Right ventricle myocardium inferior (tissue), 1 donor: Measurements from ENCODE around the gene STK10. TPM values are rescaled to one million over a fixed set of nuclear protein-coding genes. Genes with fewer than 3 reads are reported as not detected.
A peak's percentile ranks its signal among the peaks of the same experiment; 100 is the strongest.
"Not testable (repeated sequence)": the region's sequence is repeated elsewhere in the genome, so short reads cannot be mapped to it uniquely, and the experiment has no call there.

Source experiments
- ATAC-seq: fragments of 200-7000 bp; cut with Tn5 transposase; one replicate; pipeline ENCODE4 v1.9.1; 2020; ENCODE audit warnings: mild to moderate bottlenecking, moderate library complexity
- DNase-seq: peaks from one replicate; pipeline ENCODE4 v3.0.0; 2021; ENCODE audit errors: missing footprints
- intact Hi-C: fragments of 100-400 bp; cut with DNase I; formaldehyde crosslinking; loops from one replicate; pipeline ENCODE4 v1.11.0; 2022
- total RNA-seq: library from RNA; stranded (reverse); fragmentation: NEBNext Ultra II Directional; extraction: Animal tissue kit (Norgen Biotek cat#: 25700); gene quantifications from one replicate; pipeline ENCODE4 v1.2.1, GENCODE V29; 2021
- donor health status: DM: no; HTN: yes; CAD: no; lungs with severe emphysema.

Gene STK10
- total RNA-seq, 1 donor from 2014 or later: 8.9 TPM

GRCh38 chr5:172150514-172151425 lies 37.3 kb downstream of the STK10 start:
- intact Hi-C loops: no loop called here
- DNase-seq (peak; percentile 90), ATAC-seq (peak; percentile 72)

GRCh38 chr5:172149481-172149880 lies 38.5 kb downstream of the STK10 start:
- DNase-seq, ATAC-seq, intact Hi-C loops: not testable (repeated sequence)

DNA sequence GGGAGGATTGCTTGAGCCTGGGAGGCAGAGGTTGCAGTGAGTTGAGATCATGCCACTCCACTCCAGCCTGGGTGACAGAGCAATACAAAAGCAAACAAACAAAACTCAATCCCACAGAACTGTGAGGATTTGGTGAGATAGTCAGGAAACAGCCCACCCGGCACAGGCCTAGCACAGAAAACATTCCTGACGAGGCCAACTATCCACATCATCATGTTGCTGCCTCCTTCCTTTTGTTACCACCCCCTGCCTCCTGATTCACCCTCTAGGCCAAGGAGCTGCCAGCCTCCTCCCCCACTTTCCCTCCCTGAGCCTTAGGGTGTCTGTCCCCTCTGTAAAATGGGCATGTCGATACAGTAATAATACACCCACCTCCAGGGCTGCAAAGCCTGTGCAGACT lies 39.0 kb downstream of the STK10 start:
- intact Hi-C loops: no loop called here
- DNase-seq (no peak), ATAC-seq (no peak)

- ATAC-seq (no peak), DNase-seq (no peak)
- intact Hi-C loops: no loop called here
Measured at GRCh38 chr5:172148381-172148780, 39.6 kb downstream of the STK10 start.

GRCh38 chr5:172147857-172148256 lies 40.2 kb downstream of the STK10 start:
- ATAC-seq (no peak), DNase-seq (no peak)
- intact Hi-C loops: no loop called here

DNA sequence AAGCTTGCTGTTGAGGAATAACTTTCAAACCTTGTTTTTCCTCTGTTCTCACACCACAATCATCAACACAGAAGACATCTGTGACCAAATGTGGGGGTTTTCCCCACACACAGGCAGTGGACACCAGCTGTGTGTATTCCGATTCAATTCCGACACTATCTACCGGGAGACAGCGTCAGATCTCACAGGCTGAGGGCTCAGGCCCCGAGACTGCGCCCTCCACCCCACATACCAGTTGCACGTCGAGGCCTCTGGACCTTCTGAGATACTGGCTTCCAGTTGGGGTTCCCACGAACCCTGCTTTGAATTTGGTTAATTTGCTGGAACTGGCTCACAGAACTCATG lies 41.3 kb downstream of the STK10 start:
- ATAC-seq (no peak), DNase-seq (no peak)
- intact Hi-C loops: no loop called here

DNA sequence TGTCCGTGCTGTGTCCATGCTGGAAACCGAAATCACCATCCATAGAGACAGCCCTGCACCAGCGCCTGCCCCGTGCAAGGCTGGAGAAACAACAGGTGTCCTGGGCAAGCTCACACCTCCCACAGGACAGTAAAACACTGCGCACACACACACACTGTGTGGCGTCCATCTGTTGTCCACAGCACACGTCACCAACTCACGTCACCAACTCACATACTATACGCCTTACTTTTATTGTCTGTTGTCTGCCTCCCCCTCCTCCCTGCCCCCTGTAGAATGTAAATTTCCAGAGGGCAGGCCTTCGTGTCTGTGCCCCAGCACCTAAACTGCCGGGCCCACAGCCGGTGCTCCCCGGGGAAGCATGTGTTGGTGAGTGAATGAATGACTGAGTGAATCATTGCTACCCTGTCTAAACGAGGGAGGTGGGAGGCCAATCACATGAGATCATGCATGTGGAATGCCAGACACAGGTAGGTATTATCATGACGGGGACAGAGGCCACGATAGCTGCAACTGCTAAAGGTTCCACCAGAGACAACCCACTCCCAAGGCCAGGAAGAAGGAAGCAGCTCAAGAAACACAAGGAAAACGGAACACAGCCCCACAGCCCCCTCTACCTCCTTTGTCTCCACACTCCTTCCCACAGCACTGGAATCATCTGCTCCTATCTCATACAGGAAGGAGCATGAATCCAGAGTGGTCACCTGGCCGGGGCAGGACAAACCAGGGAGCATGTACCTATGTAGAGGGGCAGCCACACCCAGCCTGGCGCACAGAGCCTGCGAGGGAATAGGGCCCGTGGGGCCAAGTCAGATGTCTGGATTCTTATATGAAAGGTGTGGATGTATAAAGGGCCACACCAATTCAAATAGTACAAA lies 41.9 kb downstream of the STK10 start:
- intact Hi-C loops: no loop called here
- DNase-seq: no peak
- ATAC-seq: no peak

GRCh38 chr5:172144931-172145869 lies 42.8 kb downstream of the STK10 start:
- intact Hi-C loops: no loop called here
- DNase-seq (no peak), ATAC-seq (no peak)

- intact Hi-C loops: no loop called here
- DNase-seq (no peak), ATAC-seq (peak; percentile 88)
Measured at GRCh38 chr5:172144291-172144815, 43.7 kb downstream of the STK10 start.

DNA sequence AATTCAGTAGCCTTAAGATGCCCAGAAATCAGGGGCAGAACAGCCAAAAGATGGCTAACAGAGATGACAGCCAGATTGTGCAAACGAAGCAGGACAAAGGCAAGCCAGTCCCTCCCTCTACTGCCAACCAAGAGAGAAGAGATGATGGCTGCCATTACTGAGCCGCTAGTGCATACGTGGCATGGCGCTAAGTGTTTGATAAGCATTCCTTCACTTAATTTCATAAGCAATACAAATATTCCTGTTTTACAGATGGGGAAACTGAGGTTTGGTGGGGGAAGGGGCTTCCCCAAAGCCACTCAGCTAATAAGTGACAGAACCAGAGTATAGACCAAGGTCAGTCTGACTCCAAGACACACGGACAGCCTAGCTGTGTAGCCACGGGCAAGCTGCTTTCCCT lies 44.1 kb downstream of the STK10 start:
- no peak for DNase-seq
- intact Hi-C loops: no loop called here

DNA sequence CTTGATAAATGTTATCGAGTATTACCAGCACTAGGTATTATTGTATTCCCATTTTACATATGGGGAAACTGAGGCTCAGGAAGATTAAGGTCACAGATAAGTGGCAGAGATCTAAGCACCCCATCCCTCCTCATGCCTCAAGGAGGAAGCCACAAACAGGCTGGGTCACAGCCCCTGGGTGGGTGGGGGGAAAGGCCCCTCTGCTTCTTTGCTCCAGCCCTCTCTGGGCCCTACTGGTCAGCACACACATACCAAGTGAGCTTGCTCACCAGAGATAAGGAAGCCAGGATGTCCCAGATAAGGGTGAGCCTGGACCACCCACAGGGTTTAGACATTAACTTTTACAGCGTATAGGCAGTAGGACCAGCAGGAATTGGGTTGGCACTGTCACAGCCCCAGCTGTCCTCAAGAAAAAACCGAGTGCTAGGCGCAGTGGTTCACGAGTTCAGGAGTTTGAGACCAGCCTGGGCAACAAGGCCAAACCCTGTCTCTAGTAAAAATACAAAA lies 45.3 kb downstream of the STK10 start:
- no peak for ATAC-seq
- intact Hi-C loops: no loop called here
- DNase-seq: no peak

More for the DNA sequence above, 44.1 kb downstream of the STK10 start:
- ATAC-seq: no peak

DNA sequence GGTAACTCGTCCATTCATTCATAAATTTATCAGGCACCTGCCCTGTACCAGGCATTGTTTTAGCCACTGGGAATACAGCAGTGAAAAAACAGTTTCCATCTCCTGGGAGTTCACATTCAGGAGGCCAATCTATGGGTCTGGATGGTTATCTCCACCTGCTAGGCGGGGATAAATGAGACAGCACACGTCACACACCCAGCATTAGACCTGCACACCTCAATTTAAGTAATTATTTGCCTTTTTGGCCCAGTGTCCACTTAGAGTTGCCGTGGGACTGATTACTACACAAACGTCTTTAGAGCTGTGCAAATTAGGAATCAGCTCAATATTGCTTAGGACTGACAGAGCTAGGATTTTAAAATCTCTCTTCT lies 46.1 kb downstream of the STK10 start:
- DNase-seq (no peak), ATAC-seq (no peak)
- intact Hi-C loops: no loop called here

DNA sequence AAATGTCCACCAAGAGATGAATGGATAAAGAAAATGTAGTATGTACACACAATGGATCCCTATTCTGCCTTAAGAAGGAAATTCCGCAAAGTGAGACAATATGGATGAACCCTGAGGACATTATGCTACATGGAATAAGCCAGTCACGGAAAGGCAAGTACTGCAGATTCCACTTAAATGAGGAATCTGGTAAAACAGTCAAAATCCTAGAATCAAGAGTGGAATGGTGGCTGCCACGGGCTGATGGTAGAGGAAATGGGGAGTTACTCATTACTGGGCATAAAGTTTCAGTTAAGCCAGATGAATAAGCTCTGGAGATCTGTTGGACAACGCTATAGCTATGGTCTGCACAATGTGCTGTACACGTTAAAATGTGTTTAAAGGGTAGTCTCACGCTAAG lies 47.2 kb downstream of the STK10 start:
- intact Hi-C loops: no loop called here
- DNase-seq (no peak), ATAC-seq (no peak)

DNA sequence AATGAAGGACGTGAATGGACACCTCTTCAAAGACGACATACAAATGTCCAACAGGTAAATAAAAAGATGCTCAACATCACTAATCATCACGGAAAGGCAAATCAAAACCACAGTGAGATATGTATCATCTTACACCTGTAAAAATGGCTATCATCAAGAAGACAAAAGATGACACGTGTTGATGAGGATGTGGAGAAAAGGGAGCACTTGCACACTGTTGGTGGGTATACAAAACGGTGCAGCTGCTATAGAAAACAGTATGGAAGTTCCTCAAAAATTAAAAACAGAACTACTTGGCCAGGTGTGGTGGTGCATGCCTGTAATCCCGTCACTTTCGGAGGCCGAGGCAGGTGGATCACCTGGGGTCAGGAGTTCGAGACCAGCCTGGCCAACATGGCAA lies 47.9 kb downstream of the STK10 start:
- no peak for ATAC-seq
- DNase-seq: no peak
- intact Hi-C loops: no loop called here

GRCh38 chr5:172137046-172137445 lies 51.0 kb downstream of the STK10 start:
- DNase-seq (no peak), ATAC-seq (no peak)
- intact Hi-C loops: no loop called here

DNA sequence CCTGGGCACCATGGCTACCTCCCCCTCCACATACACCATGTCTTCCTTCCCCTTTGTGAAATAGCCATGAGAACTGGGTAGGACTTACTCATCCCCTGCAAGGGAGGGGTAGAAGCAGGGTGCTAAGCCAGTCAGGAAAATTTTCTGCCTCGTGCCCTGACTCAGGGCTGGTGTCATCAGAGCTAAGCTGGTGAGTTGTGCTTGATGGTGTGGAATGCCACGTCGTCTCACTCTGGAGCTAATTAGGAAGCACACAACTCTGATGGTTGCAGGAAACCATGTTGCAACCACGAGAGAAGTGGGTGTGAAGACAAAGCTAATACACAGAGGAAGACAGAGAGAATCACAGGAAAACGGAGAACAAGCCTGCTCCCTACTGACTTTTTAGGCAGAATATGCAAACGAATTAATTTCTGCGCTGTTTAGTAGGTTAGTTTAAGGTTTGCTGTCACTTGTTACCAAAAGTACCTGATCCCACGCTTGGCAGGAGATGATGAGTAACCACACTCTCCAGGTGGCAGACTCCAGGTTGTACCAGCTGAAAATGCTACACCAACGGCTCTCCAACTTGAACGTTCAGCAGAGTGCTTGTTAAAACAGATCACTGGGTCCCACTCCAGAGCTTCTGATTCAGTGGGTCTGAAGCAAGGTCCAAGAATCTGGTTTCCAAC lies 54.5 kb downstream of the STK10 start:
- DNase-seq: peak; percentile 79
- intact Hi-C loops: no loop called here

DNA sequence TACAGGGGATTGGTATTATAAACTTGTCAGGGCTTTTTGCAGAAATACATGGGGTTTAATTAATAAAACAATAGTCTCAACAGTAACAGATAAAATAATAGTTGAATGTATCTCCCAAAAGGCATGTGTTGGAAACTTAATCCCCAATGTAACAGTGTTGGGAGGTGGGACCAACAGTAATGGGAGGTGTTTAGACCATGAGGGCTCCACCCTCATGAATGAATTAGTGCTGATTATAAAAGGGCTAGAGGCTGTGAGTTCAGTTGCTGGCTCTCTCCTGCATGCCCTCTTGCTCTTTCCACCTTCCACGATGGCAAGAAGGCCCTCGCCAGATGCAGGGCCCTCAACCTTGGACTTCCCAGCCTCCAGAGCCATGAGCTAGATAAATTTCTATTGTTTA lies 56.3 kb downstream of the STK10 start:
- intact Hi-C loops: no loop called here
- DNase-seq: no peak
- no peak for ATAC-seq

More for the DNA sequence above, 54.5 kb downstream of the STK10 start:
- ATAC-seq: peak; percentile 78
